OCI-LY1 (cell line): ENCODE results near the gene AIMP1.

Experiments
- EZH2 ChIP-seq: fragments of 200-600 bp; sonication (generic), shearing (Covaris generic); IDR thresholded peaks from 2 replicates; pipeline ENCODE4 v1.8.0; 2017; ENCODE audit warnings: borderline replicate concordance, mixed run types, mild to moderate bottlenecking, antibody characterized with exemption, low read length, moderate library complexity, mixed read lengths
- TF ChIP-seq, protein P1 (sequence below): fragments of 200-600 bp; sonication (generic), shearing (Covaris generic); IDR thresholded peaks from 2 replicates; pipeline ENCODE4 v1.5.1; 2017; ENCODE audit warnings: mild to moderate bottlenecking, antibody characterized with exemption, low read length, moderate library complexity, mixed read lengths

GRCh38 chr4:106270736-106271135 lies 45.6 kb upstream of the AIMP1 start:
- TF ChIP-seq, protein P1, sequence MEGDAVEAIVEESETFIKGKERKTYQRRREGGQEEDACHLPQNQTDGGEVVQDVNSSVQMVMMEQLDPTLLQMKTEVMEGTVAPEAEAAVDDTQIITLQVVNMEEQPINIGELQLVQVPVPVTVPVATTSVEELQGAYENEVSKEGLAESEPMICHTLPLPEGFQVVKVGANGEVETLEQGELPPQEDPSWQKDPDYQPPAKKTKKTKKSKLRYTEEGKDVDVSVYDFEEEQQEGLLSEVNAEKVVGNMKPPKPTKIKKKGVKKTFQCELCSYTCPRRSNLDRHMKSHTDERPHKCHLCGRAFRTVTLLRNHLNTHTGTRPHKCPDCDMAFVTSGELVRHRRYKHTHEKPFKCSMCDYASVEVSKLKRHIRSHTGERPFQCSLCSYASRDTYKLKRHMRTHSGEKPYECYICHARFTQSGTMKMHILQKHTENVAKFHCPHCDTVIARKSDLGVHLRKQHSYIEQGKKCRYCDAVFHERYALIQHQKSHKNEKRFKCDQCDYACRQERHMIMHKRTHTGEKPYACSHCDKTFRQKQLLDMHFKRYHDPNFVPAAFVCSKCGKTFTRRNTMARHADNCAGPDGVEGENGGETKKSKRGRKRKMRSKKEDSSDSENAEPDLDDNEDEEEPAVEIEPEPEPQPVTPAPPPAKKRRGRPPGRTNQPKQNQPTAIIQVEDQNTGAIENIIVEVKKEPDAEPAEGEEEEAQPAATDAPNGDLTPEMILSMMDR, result no peak
- no peak for TF ChIP-seq EZH2
